HFFc6 (cell line): ENCODE results near the gene PRPF38A. TPM values are rescaled to one million over a fixed set of nuclear protein-coding genes. Genes with fewer than 3 reads are reported as not detected.
A peak's percentile ranks its signal among the peaks of the same experiment; 100 is the strongest.

Experiments used
- DNase-seq: peaks from one replicate; pipeline ENCODE4 v3.0.0-alpha.2; 2018
- H3K27ac Mint-ChIP-seq: 2 replicates; pipeline ENCODE4 v1.8.0; 2020; ENCODE audit warnings: mild to moderate bottlenecking, mixed read lengths
- H3K27me3 Mint-ChIP-seq: 2 replicates; pipeline ENCODE4 v1.8.0; 2021; ENCODE audit warnings: mild to moderate bottlenecking, moderate library complexity, mixed read lengths; ENCODE audit not compliant: insufficient read depth
- H3K36me3 Mint-ChIP-seq: 2 replicates; pipeline ENCODE4 v1.8.0; 2021; ENCODE audit warnings: low read depth, mixed read lengths
- H3K4me1 Mint-ChIP-seq: 2 replicates; pipeline ENCODE4 v1.8.0; 2020; ENCODE audit warnings: low read depth, mixed read lengths
- H3K4me3 Mint-ChIP-seq: 2 replicates; pipeline ENCODE4 v1.8.0; 2020; ENCODE audit warnings: mild to moderate bottlenecking, moderate library complexity, mixed read lengths
- H3K9me3 Mint-ChIP-seq: 2 replicates; pipeline ENCODE4 v1.8.0; 2020; ENCODE audit warnings: mild to moderate bottlenecking, mixed read lengths
- total RNA-seq, 6 experiments: library from RNA; stranded (reverse); fragmentation: NEBNext Ultra II Directional; extraction: Animal tissue kit (Norgen Biotek cat#: 25700); gene quantifications; 2 replicates in 1 of 6; 3 replicates in 5 of 6; pipeline ENCODE4 v1.2.3, GENCODE V29; 2021
- TF ChIP-seq, protein P1 (sequence below): fragments of 200-600 bp; sonication (generic); IDR thresholded peaks from 2 replicates; pipeline ENCODE4 v1.5.0; 2021; ENCODE audit warnings: antibody characterized with exemption, mild to moderate bottlenecking

PRPF38A gene
- total RNA-seq, 6 experiments from 2014 or later = 27.7 to 33.0 (median 31.3) TPM

- Mint-ChIP-seq H3K36me3 (no peaks in the 10 kb centered on the region), H3K27ac (no peak overlapping the region), H3K4me1 (no peaks in the 10 kb centered on the region), H3K9me3 (no peaks in the 10 kb centered on the region), H3K27me3 (no peaks in the 10 kb centered on the region), H3K4me3 (no peak overlapping the region)
- TF ChIP-seq, protein P1, sequence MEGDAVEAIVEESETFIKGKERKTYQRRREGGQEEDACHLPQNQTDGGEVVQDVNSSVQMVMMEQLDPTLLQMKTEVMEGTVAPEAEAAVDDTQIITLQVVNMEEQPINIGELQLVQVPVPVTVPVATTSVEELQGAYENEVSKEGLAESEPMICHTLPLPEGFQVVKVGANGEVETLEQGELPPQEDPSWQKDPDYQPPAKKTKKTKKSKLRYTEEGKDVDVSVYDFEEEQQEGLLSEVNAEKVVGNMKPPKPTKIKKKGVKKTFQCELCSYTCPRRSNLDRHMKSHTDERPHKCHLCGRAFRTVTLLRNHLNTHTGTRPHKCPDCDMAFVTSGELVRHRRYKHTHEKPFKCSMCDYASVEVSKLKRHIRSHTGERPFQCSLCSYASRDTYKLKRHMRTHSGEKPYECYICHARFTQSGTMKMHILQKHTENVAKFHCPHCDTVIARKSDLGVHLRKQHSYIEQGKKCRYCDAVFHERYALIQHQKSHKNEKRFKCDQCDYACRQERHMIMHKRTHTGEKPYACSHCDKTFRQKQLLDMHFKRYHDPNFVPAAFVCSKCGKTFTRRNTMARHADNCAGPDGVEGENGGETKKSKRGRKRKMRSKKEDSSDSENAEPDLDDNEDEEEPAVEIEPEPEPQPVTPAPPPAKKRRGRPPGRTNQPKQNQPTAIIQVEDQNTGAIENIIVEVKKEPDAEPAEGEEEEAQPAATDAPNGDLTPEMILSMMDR = no peak
- DNase-seq = no peak
Measured at GRCh38 chr1:52386458-52386857, 17.9 kb upstream of the PRPF38A start.

DNA sequence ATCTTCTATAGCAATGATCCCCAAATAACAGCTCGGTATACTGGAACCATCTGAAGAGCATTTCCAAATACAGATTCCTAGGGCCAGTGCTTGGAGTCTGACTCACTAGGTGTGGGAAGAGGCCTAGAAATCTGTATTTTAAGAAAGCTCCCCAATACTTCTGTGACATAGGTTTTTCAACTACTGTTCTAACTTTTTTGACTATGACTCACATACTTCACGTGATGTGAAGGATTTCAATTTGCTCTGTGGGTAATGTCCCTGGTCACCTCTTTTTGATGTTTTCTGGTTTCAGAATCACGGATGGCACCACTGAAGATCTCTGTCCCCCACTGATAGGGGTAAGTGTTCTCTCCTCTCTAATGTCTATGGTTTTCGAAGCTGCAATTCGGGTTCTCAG lies 11.2 kb upstream of the PRPF38A start:
- H3K27me3 Mint-ChIP-seq = no peaks in the 10 kb centered on the region

DNA sequence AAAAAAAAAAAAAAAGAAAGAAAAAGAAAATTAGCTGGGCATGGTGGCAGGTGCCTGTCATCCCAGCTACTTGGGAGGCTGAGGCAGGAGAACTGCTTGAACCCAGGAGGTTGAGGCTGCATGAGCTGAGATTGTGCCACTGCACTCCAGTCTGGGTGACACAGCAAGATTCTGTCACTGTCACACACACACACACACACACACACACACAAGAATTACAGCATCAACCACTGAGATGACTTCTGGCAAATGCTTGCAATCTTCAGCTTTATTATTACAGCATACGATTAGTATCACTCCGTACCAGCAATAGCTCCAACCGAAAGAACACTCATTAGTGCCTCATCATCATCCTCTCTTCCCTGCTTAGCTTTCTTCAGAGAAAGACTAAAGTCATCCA lies 4.8 kb upstream of the PRPF38A start:
- peaks cover 16% of the 10 kb centered on the region for H3K4me1 Mint-ChIP-seq
- no peak overlapping the region for H3K27ac Mint-ChIP-seq
- TF ChIP-seq, protein P1 = no peak
- H3K36me3 Mint-ChIP-seq = no peaks in the 10 kb centered on the region
- DNase-seq = no peak
- no peak overlapping the region for H3K4me3 Mint-ChIP-seq
- H3K9me3 Mint-ChIP-seq = no peaks in the 10 kb centered on the region
- no peaks in the 10 kb centered on the region for H3K27me3 Mint-ChIP-seq

More for the DNA sequence above, 11.2 kb upstream of the PRPF38A start:
- no peaks in the 10 kb centered on the region for H3K9me3 Mint-ChIP-seq
- no peak overlapping the region for H3K4me3 Mint-ChIP-seq
- no peak for DNase-seq
- no peaks in the 10 kb centered on the region for H3K36me3 Mint-ChIP-seq
- no peaks in the 10 kb centered on the region for H3K4me1 Mint-ChIP-seq
- TF ChIP-seq, protein P1 = no peak
- no peak overlapping the region for H3K27ac Mint-ChIP-seq

DNA sequence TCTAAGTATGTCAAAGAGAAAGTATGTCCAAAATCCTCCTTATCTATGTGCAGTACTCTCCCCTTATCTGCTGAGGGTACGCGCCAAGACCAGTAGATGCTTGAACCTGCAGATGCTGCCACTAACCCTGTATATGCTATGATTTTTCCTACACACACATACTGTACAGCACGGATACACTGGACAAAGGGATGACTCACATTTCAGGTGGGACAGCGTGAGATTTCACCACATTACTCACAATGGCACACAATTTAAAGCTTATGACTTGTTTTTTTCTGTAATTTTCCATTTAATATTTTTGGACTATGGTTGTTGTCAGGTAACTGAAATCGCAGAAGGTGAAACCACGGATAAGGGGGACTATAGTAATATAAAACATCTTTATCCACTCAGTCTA lies 4.3 kb upstream of the PRPF38A start:
- no peaks in the 10 kb centered on the region for H3K27me3 Mint-ChIP-seq
- TF ChIP-seq, protein P1 = no peak
- no peaks in the 10 kb centered on the region for H3K9me3 Mint-ChIP-seq
- H3K27ac Mint-ChIP-seq = no peak overlapping the region
- peaks cover 17% of the 10 kb centered on the region for H3K4me1 Mint-ChIP-seq
- peaks cover 1% of the 10 kb centered on the region; the same call in 1 of the 2 replicates for H3K36me3 Mint-ChIP-seq
- no peak overlapping the region for H3K4me3 Mint-ChIP-seq
- no peak for DNase-seq

- H3K27ac Mint-ChIP-seq = peak overlapping the region; percentile 97
- peak overlapping the region; percentile 100 for H3K4me3 Mint-ChIP-seq
- DNase-seq = no peak
- H3K27me3 Mint-ChIP-seq = no peaks in the 10 kb centered on the region
- no peaks in the 10 kb centered on the region for H3K9me3 Mint-ChIP-seq
- TF ChIP-seq, protein P1 = no peak
- peaks cover 30% of the 10 kb centered on the region for H3K4me1 Mint-ChIP-seq
- H3K36me3 Mint-ChIP-seq = peaks cover 13% of the 10 kb centered on the region
Measured at GRCh38 chr1:52402860-52403240, 1.6 kb upstream of the PRPF38A start.
